Jurkat, Clone E6-1 (cell line): ENCODE data around the gene TNRC6B. TPM values are rescaled to one million over a fixed set of nuclear protein-coding genes. Genes with fewer than 3 reads are reported as not detected.
"Not testable (repeated sequence)": the region's sequence is repeated elsewhere in the genome, so short reads cannot be mapped to it uniquely, and the experiment has no call there.

Experiments used
- DNase-seq: peaks from one replicate; pipeline ENCODE4 v3.0.0-alpha.2; 2011; ENCODE audit warnings: low read depth, low spot score
- H3K4me3 ChIP-seq: 2 replicates; pipeline ENCODE4 v1.5.1; 2011; ENCODE audit warnings: mild to moderate bottlenecking, low read length, control low read depth, moderate library complexity
- polyA plus RNA-seq: library from polyadenylated mRNA; unstranded; fragments of >200 nt; gene quantifications from one replicate; pipeline ENCODE4 v1.2.1, GENCODE V29; 2012; ENCODE audit warnings: missing spikeins; ENCODE audit not compliant: insufficient read length, insufficient read depth

TNRC6B gene, protein sequence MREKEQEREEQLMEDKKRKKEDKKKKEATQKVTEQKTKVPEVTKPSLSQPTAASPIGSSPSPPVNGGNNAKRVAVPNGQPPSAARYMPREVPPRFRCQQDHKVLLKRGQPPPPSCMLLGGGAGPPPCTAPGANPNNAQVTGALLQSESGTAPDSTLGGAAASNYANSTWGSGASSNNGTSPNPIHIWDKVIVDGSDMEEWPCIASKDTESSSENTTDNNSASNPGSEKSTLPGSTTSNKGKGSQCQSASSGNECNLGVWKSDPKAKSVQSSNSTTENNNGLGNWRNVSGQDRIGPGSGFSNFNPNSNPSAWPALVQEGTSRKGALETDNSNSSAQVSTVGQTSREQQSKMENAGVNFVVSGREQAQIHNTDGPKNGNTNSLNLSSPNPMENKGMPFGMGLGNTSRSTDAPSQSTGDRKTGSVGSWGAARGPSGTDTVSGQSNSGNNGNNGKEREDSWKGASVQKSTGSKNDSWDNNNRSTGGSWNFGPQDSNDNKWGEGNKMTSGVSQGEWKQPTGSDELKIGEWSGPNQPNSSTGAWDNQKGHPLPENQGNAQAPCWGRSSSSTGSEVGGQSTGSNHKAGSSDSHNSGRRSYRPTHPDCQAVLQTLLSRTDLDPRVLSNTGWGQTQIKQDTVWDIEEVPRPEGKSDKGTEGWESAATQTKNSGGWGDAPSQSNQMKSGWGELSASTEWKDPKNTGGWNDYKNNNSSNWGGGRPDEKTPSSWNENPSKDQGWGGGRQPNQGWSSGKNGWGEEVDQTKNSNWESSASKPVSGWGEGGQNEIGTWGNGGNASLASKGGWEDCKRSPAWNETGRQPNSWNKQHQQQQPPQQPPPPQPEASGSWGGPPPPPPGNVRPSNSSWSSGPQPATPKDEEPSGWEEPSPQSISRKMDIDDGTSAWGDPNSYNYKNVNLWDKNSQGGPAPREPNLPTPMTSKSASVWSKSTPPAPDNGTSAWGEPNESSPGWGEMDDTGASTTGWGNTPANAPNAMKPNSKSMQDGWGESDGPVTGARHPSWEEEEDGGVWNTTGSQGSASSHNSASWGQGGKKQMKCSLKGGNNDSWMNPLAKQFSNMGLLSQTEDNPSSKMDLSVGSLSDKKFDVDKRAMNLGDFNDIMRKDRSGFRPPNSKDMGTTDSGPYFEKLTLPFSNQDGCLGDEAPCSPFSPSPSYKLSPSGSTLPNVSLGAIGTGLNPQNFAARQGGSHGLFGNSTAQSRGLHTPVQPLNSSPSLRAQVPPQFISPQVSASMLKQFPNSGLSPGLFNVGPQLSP (N-terminal part only)
- 6.9 TPM for polyA plus RNA-seq

DNA sequence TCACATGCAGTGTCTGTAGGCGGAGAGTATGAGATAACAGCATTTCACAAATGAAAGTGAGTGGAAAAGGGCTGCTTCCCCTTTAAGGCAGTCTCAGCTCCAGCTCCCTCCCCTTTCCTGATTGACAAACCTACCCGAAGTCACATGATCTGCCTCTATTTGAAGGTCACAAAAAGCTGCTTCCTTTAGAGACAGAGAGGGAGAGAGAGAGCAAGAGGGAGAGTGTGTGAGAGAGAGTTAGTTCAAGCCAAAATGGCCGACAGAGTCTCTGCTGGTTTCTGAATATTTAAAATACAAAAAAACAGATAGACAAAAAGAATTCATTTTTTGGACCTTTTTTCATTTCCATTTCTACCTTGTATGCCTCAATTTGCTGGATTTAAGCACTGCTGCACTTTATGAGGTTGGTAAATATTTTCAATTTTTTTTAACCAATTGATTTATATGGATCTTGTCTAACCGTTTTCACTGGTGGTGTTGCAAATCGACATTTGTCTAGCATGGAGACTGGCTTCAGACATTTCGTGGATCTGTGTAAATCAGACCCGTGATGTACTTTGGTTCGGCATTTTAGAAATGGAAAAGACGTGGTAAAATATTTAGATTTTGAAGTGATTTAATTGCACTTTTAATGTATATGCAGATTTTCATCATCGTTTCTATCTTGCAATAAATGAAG lies at the start of gene TNRC6B:
TNRC6B (plus strand) TSS at position 188 of the 679 bp plus-strand sequence; CDS start at position 399, 211 bp downstream.
- DNase-seq, result peak; percentile 99
- H3K4me3 ChIP-seq, result peak within 1 kb of the TSS; percentile 93

DNA sequence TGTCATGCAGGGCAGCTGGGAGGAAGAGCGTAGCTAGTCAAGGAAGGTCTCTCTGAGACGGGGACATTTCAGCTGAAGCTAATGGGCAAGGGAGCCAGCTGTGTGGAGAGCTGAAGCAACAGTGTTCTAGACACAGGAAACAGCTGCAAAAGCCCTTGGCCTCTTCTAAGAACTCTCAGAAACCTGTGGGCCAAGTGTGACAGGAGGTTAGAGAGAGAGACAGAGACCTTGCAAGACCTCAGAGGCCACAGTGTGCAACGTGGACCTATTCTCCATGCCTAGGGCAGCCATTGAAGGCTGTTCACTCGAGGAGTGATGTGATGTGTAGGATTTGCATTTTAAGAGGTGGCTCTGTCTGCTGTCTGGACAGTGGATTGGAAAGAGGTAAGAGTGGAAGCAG lies 48.7 kb upstream of the TNRC6B start:
- no peak overlapping the region for H3K4me3 ChIP-seq
- DNase-seq, result peak; percentile 35

DNA sequence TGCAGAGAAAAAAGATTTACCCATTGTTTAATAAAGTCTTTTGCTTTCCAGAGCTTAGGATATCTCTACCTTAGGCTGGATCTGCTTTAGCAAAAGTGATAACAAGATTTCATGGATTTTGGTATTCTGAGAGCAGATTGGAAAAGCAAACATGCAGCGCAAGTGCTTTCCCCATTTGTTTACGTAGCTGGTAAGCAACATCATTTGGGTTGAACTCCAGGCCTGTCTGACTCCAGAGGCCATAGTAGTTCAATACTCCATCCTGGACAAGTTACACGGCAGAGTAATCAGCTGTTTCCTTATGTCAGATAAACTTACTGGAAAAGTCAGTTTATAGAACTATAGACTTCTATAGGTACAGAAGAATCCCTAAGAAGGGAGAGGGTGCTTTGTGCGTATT lies 40.6 kb upstream of the TNRC6B start:
- DNase-seq, result no peak
- H3K4me3 ChIP-seq, result no peak overlapping the region

DNA sequence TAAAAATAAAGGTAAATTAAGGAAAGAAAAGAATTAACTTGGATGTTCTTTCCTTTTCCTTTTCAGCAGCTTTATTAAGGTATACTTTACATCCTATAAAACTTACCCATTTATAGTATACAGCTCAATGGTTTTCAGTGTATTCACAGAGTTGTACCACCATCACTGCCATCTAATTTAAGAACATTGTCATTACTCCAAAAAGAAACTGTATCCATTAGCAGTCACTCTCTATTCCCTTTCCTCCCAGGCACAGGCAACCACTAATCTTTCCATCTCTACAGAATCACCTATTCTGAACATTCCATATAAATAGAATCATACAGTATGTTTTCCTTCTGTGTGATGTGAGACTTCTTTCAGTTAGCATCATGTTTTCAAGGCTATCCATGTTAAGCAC lies 38.9 kb upstream of the TNRC6B start:
- DNase-seq, result no peak
- H3K4me3 ChIP-seq, result no peak overlapping the region

DNA sequence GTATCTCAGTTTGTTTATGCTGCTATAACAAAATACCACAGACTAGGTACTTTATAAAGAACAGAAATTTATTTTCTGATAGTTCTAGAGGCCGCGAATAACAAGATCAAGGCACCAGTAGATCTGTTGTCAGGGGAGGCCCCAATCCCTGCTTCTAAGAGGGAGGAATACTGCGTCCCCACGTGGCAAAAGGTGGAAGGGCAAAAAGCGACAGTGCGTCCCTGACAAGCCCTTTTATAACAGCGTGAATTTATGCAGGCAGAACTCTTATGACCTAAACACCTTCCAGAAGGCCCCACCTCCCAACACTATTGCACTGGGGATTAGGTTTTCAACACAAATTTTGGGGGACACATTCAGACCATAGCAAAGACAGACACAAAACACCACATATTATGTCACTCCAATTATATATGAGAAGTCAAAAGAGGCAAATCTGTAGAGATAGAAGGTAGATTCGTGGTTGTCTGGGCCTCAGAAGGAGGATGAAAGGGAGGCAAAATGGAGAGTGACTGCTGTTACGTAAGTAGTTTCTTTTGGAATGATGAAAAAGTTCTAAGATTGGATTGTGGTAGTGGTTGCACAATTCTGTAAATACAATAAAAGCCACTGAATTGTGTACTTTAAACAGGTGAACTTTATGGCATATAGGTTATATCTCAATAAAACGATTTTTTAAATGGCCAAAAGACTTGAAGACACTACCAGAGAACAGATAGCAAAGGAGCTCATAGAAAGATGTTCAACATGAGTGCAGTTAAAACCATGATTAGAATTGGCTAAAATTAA lies 30.1 kb upstream of the TNRC6B start:
- DNase-seq, result no peak
- H3K4me3 ChIP-seq, result no peak overlapping the region

DNA sequence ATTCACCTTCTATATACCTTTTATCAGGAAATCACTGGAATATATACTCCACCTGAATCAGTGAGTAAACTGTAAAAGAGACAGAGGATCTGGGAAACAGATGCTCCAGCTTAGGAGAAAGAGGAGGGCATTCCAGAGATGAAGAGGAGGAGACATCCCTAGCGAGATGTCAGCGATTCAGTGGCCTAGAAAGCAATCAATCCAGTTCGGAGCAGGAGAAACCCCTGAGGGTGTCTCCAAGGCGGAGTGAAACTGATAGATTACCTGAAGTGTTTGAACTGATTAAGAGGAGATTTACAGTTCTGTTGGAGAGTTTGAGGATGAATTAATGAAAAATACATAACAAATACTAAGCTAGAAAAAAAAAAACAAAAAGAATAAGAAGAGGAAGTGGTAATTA lies 24.5 kb upstream of the TNRC6B start:
- H3K4me3 ChIP-seq, result no peak overlapping the region
- DNase-seq, result no peak

DNA sequence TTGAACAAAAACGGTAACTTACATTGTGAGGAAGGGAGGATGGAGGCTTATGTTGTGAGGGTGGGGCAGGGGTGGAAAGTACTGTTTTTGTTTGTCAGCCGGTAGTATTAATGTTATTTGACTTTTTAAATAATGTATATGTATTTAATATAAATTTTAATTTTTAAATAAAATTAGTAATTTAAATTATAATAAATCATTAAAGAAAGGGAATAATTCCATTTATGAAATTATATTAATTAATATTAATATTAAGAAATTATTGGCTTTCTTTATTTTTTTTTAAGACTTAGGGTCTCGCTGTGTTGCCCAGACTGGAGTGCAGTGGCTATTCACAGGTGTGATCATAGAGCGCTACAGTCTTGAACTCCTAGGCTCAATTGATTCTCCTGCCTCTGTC lies 24.0 kb upstream of the TNRC6B start:
- no peak overlapping the region for H3K4me3 ChIP-seq
- no peak for DNase-seq

DNA sequence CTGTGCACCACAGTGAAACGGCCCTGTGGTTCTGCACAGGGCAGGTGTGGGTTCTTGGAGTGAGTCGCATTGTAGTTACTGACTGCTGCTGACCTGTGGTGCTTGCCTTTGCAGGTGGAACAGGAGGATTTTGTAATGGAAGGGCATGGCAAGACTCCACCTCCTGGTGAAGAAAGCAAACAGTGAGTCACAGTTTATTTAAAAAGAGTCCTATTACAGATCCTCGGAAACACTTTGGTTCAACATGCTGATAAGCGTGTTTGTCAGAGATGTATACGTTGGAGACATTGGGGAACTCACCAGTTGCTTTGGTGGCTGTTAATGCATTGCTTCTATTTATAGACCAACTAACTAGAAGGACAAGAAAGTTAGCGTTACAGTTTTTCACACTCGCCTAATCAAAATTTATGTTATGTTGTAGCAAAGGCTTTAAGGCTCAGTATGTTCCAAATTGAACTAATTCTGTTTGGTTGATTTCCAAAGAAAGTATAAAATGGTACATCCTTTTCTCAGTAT lies 21.7 kb upstream of the TNRC6B start:
- DNase-seq, result peak; percentile 18
- no peak overlapping the region for H3K4me3 ChIP-seq

DNA sequence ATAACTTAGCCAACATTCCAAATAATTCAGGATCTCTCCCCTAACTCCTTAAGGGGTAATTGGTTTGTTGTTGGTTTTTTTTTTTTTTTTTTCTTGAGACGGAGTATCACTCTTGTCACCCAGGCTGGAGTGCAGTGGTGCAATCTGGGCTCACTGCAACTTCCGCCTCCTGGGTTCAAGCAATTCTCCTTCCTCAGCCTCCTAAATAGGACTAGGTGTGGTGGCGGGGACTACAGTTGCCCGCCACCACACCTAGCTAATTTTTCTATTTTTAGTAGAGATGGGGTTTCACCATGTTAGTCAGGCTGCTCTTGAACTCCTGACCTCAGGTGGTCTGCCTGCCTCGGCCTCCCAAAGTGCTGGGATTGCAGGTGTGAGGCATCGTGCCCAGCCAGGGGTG lies 21.0 kb upstream of the TNRC6B start:
- not testable (repeated sequence) for DNase-seq, H3K4me3 ChIP-seq

DNA sequence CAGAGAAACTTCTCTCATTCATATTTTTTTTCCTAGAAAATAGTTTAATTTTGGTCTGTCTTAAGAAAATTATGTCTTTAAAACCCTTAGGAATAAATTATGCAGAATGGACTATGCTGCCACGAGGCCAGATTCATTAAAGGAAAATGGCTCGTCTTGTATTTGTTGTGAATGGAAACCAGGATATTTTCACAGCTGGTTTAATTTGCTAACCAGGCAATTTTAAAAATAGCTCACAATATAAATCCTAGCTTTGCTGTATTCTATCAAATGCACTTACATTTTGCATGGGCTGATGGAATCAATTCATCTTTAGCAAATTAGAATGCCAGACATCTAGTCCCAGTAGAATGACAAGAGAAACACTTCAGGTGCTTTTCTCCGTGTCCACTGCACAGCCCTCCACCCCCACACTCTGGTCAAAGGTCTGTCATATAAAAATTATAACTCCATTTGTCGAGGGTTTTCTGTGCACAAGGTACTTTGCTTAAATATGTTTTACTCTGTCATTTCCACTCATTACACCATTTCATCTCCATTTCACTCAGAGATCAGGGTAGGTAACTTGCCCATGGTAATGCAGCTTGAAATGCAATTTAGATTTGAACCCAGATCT lies 20.3 kb upstream of the TNRC6B start:
- no peak for DNase-seq
- no peak overlapping the region for H3K4me3 ChIP-seq

DNA sequence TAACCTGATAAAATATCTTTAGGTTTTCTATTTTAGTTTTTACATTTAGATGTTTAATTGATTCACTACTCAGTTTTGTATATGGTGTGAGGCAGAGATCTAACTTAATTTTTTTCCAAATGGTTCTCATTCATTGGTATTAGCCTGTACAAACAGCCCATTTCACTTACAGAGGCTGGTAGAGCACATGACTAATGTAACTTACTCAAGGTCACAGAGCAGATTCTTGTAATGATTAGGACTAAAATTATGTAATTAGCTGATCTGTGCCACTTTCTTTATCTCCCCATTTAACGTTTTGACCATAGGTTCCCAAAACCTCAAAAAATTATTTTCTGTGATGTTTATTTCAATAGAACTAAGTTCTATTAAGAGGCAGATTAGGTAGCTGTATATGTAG lies 16.5 kb upstream of the TNRC6B start:
- no peak for DNase-seq
- no peak overlapping the region for H3K4me3 ChIP-seq

DNA sequence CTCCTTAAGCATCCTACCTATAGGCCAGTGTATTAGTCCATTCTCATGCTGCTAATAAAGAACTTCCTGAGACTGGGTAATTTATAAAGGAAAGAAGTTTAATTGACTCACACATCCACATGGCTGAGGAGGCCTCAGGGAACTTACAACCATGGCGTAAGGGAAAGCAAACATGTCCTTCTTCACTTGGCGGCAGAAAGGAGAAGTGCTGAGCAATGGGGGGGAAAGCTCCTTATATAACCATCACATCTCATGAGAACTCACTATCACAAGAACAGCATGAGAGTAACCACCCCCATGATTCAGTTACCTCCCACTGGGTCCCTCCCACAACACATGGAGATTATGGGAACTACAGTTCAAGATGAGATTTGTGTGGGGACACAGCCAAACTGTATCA lies 12.2 kb upstream of the TNRC6B start:
- not testable (repeated sequence) for DNase-seq

DNA sequence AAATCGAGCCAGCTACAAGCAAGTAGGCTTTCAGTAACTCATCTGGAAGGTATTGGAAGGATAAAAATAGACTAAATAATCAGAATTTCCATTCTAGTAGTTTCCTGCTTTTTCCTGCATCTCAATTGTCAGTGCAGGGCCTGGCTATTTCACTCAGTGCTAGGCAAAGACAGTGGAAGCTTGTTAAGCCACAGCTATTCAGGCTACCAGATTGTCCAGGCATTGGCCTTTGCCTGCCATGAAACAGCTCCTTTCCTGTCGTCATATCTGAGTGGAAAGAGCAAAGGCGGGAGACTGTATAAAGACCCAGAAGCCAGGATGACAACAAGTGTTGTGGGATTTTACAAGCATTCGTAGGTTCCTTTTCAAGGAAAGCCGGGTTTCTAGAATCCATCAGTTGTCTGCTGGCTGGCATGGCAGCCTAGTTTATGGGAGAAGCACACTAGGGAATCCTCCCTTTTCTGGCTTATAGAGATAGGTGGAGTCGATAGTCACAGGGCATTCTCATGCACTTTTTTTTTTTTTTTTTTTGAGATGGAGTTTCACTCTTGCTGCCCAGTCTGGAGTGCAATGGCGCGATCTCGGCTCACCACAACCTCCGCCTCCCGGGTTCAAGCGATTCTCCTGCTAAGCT lies 2.0 kb upstream of the TNRC6B start:
- no peak overlapping the region for H3K4me3 ChIP-seq
- no peak for DNase-seq

More for the DNA sequence above, 12.2 kb upstream of the TNRC6B start:
- not testable (repeated sequence) for H3K4me3 ChIP-seq

DNA sequence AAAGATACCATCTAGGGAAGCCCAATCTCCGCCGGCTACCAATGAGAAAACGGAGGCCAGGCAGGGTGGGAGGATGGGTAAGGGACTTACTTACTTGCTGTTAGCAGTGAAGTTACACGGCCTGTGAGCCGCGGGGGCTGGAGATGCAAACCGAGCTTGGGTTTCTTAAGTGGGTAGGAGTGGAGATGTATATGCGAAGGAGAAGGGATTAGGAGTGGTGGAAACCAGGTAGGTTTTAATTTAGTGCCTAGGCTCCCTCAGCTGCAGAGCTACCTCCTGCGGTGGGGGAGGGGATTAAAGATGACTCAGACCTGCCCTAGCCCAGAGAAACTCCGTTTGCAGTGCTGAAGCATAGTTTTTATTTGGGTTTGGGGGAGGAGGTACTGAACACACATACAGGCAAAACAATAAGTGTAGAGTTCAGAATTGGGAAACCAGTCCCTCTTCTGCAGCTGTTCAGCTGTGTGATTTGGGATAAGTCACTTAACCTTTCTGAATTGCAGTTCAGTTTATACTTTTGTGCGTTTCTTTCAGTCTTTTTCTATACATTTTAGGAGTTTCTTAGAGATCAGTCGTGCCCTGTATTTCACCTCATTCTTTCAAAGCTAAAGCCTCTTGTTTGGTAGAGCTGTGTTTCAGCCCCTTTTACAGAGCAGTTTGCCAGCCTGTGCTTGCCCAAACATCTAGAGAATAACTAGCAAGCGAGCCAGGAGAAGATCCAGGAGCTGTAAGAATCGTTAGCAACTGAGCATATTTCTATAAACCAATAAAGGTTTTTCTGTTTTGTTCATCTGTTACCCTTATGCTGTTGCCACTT lies 596 bp upstream of the TNRC6B start:
- peak; percentile 60 for DNase-seq
- peak overlapping the region; percentile 93 for H3K4me3 ChIP-seq

DNA sequence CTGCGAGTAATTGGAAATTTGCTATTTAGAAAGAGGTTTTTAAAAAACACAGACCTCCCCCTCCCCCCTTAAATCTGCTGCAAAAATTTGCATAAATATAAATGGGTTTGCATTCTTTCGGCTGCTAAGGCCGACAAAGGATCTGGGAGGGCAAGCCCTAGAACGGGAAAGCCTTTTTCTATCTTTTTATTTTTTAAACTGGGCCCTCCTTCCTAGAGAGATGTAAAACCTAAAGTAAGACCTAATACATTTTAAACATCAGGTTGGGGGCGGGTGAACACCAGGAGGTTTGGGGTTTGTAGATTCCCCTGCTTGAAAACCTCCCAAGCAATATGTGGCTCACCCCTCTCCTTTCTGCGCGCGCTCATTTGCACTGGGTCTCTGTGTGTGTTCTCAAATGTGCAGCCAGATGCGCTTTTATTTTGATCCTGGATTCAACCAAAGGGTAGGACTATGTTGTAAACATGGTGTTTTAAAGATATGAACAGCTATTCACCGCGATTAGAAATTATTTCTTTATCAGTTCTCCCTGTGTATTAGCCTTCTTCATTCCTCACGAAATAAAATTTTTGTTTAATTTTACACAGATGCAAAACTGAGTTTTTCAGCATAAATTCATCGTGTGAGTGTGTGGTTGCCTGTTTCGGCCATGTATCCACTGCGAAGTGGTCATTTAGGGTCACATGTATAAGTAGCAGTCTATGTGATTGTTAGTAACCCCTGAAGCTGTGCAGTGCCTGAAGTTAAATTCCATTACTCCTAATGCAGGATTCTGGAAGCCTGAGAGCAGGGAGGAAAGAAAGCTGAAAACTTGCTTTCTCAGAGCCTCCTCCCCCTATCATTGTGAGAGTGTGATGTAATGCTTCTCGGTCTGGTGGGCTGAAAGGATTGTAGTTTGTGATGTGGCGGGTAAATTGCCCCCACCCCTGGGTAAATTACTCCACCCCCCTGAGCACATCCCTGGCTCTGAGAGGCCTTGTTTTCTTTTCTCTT lies 988 bp downstream of the TNRC6B start:
- peak; percentile 41 for DNase-seq

More for the DNA sequence above, 988 bp downstream of the TNRC6B start:
- peak overlapping the region; percentile 93 for H3K4me3 ChIP-seq
